Gastrocnemius medialis (tissue), 4 donors: ENCODE measurements around the gene FTL.

Experiments
- POLR2A ChIP-seq, 2 donors: fragments of 450-650 bp; IDR thresholded peaks; one replicate each; pipeline ENCODE4 v1.6.1; 2017; ENCODE audit warnings: antibody characterized with exemption in 2 of 2, mild to moderate bottlenecking in 2 of 2, moderate library complexity in 2 of 2
- TF ChIP-seq, protein P1 (sequence below), 5 experiments: fragments of 450-650 bp in 3 of 5; fragments of 200-600 bp in 2 of 5; sonication (generic) in 2 of 5; IDR thresholded peaks in 4 of 5; conservative IDR thresholded peaks in 1 of 5; 1 replicate in 4 of 5; 2 replicates in 1 of 5; pipeline ENCODE4 v1.5.1; 2016 to 2019; ENCODE audit warnings: antibody characterized with exemption in 5 of 5, mild to moderate bottlenecking in 3 of 5, moderate library complexity in 3 of 5

DNA sequence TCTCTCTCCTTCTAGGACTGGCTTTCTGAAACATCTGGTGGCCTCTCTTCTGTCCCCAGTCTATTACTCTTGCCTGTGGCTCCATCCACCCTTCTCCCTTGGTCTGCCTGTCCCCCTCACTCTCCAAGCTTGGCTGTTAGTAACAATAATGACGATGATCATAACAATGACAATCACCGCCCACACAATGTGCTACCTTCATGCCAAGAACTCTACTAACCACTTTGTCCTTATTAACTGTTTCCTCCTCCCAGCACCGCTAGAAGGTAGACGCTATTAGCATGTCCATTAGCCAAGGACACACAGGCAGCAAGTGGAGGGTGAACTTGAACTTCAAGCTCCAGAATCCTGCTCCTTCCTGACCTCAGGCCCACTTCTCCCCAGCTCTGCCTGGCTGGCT, 25.3 kb downstream of the FTL start:
- TF ChIP-seq, protein P1, sequence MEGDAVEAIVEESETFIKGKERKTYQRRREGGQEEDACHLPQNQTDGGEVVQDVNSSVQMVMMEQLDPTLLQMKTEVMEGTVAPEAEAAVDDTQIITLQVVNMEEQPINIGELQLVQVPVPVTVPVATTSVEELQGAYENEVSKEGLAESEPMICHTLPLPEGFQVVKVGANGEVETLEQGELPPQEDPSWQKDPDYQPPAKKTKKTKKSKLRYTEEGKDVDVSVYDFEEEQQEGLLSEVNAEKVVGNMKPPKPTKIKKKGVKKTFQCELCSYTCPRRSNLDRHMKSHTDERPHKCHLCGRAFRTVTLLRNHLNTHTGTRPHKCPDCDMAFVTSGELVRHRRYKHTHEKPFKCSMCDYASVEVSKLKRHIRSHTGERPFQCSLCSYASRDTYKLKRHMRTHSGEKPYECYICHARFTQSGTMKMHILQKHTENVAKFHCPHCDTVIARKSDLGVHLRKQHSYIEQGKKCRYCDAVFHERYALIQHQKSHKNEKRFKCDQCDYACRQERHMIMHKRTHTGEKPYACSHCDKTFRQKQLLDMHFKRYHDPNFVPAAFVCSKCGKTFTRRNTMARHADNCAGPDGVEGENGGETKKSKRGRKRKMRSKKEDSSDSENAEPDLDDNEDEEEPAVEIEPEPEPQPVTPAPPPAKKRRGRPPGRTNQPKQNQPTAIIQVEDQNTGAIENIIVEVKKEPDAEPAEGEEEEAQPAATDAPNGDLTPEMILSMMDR (IDR thresholded peaks at IDR 0.05 in 4 of 5, conservative IDR thresholded peaks at IDR 0.05 in 1 of 5), result no peak
- no peak for TF ChIP-seq POLR2A (IDR thresholded peaks at IDR 0.05)
